K562 (cell line): ENCODE data around the gene GPR137C. TPM values are rescaled to one million over a fixed set of nuclear protein-coding genes. Genes with fewer than 3 reads are reported as not detected.

Experiments
- ATAC-seq: fragments of 200-7000 bp; cut with Tn5 transposase; 3 replicates; pipeline ENCODE4 v1.9.1; 2020; ENCODE audit warnings: moderate library complexity
- BruUV-seq: library from RNA; stranded (reverse); fragments of 400-500 nt; replicated peaks from 2 replicates; lab custom pipeline; 2021; lab: Mats Ljungman, UMichigan
- CTCF ChIA-PET: fragments of 300-600 bp; formaldehyde crosslinking; extraction: SDS; loops from one replicate; lab custom pipeline; 2021; ENCODE audit warnings: low intra/inter-chr PET ratio; lab: Yijun Ruan, JAX
- POLR2A ChIA-PET: fragments of 300-600, 350-650 bp; sonication (Branson Sonifier 250); formaldehyde crosslinking; extraction: SDS; loops from one replicate; lab custom pipeline; 2021; ENCODE audit warnings: antibody characterized with exemption, inconsistent platforms; lab: Yijun Ruan, JAX
- DNase-seq, 4 experiments: peaks; one replicate each; pipeline versions ENCODE4 v3.0.0 to v3.0.0-alpha.2; 2011 to 2018; ENCODE audit warnings: low spot score in 3 of 4, mixed read lengths in 3 of 4; ENCODE audit errors: extremely low read depth in 1 of 4
- FAIRE-seq: peaks from 2 replicates; lab custom pipeline; 2011; peaks lifted over from hg19 to GRCh38; lab: Jason Lieb, UNC
- H2AFZ ChIP-seq: 2 replicates; pipeline ENCODE4 v1.6.0; 2011; ENCODE audit warnings: low read depth, low read length, control low read depth, inconsistent platforms
- H3K27ac ChIP-seq: fragments of 200-600 bp; 3 replicates; pipeline ENCODE4 v1.8.0; 2011; ENCODE audit warnings: low read depth, mild to moderate bottlenecking, control low read depth, inconsistent platforms, low read length, moderate library complexity, mixed read lengths; ENCODE audit errors: extremely low read depth
- H3K27me3 ChIP-seq, 2 experiments: fragments of 300-600 bp in 1 of 2; 2 replicates in 1 of 2; 3 replicates in 1 of 2; pipeline versions ENCODE4 v1.6.0 to v1.8.0; 2011; ENCODE audit warnings: inconsistent platforms in 2 of 2, low read length in 2 of 2, mild to moderate bottlenecking in 1 of 2, mixed read lengths in 1 of 2, moderate library complexity in 1 of 2; ENCODE audit not compliant: control insufficient read depth in 2 of 2, insufficient read depth in 2 of 2
- H3K36me3 ChIP-seq: fragments of 300-600 bp; 3 replicates; pipeline ENCODE4 v1.8.0; 2011; ENCODE audit warnings: mild to moderate bottlenecking, low read length, inconsistent platforms; ENCODE audit not compliant: control insufficient read depth, insufficient read depth
- H3K4me1 ChIP-seq, 2 experiments: fragments of 200-600 bp in 1 of 2; replicated peaks in 1 of 2; 2 replicates in 1 of 2; 3 replicates in 1 of 2; pipeline versions ENCODE4 v1.5.1 to v1.8.0; 2011; ENCODE audit warnings: inconsistent platforms in 2 of 2, low read length in 2 of 2, mild to moderate bottlenecking in 1 of 2, mixed read lengths in 1 of 2, moderate library complexity in 1 of 2; ENCODE audit not compliant: control insufficient read depth in 2 of 2, insufficient read depth in 2 of 2
- H3K4me2 ChIP-seq: 2 replicates; pipeline ENCODE4 v1.6.1; 2011; ENCODE audit warnings: low read length, control low read depth, inconsistent platforms, mixed read lengths; ENCODE audit not compliant: insufficient read depth
- H3K4me3 ChIP-seq: fragments of 200-600 bp; sonication (generic), shearing (Covaris generic); 2 replicates; pipeline ENCODE4 v1.5.1; 2016; ENCODE audit warnings: control low read depth, inconsistent platforms
- H3K79me2 ChIP-seq: fragments of 200-600 bp; 3 replicates; pipeline ENCODE4 v1.8.0; 2011; ENCODE audit warnings: low read length, inconsistent platforms; ENCODE audit not compliant: control insufficient read depth, insufficient read depth
- H3K9ac ChIP-seq, 2 experiments: 2 replicates each; pipeline versions ENCODE4 v1.6.0 to v1.6.1; 2011; ENCODE audit warnings: low read depth in 2 of 2, low read length in 2 of 2, control low read depth in 1 of 2, inconsistent platforms in 1 of 2, mild to moderate bottlenecking in 1 of 2, mixed read lengths in 1 of 2; ENCODE audit not compliant: insufficient read depth in 1 of 2
- H3K9me1 ChIP-seq: one replicate; pipeline ENCODE4 v1.6.0; 2011; ENCODE audit warnings: inconsistent platforms, mild to moderate bottlenecking, low read length, moderate library complexity; ENCODE audit not compliant: control insufficient read depth, insufficient read depth
- H3K9me3 ChIP-seq: replicated peaks from 2 replicates; pipeline ENCODE4 v1.5.1; 2011; ENCODE audit warnings: low read depth, low read length, inconsistent platforms; ENCODE audit not compliant: control insufficient read depth, insufficient read depth
- H4K20me1 ChIP-seq: replicated peaks from 2 replicates; pipeline ENCODE4 v1.6.1; 2011; ENCODE audit warnings: low read length, inconsistent platforms, mixed read lengths; ENCODE audit not compliant: control insufficient read depth, insufficient read depth
- GTF2F1 ChIP-seq: IDR thresholded peaks from 2 replicates; pipeline ENCODE4 v1.6.1; 2011; ENCODE audit warnings: low read depth, low read length, improper control_type of control experiment
- KHSRP ChIP-seq: fragments of 450-650 bp; IDR thresholded peaks from 2 replicates; pipeline ENCODE4 v1.6.1; 2017
- NR2C1 ChIP-seq, 2 experiments: fragments of 450-650 bp; IDR thresholded peaks; 2 replicates each; pipeline ENCODE4 v1.6.1; 2017; ENCODE audit warnings: mild to moderate bottlenecking in 2 of 2, antibody characterized with exemption in 1 of 2, inconsistent platforms in 1 of 2, missing compliant biosample characterization in 1 of 2, missing genetic modification characterization in 1 of 2
- NR2C2 ChIP-seq, 2 experiments: fragments of 200-800 bp in 1 of 2; sonication (Bioruptor generic) in 1 of 2; sonication (generic) in 1 of 2; formaldehyde crosslinking in 1 of 2; IDR thresholded peaks; 2 replicates each; pipeline versions ENCODE4 v1.6.1 to v1.8.0; 2016 to 2022; ENCODE audit warnings: mild to moderate bottlenecking in 1 of 2, missing compliant biosample characterization in 1 of 2, missing genetic modification characterization in 1 of 2, missing genetic modification reagents in 1 of 2
- POLR3G ChIP-seq: IDR thresholded peaks from 2 replicates; pipeline ENCODE4 v1.6.1; 2011; ENCODE audit not compliant: insufficient read length, insufficient replicate concordance; ENCODE audit errors: extremely low read depth
- SIRT6 ChIP-seq: IDR thresholded peaks from one replicate; pipeline ENCODE4 v1.6.1; 2012; ENCODE audit warnings: low read depth, mild to moderate bottlenecking, control low read depth, inconsistent platforms, low read length, moderate library complexity
- TAF1 ChIP-seq: IDR thresholded peaks from 2 replicates; pipeline ENCODE4 v1.6.1; 2011; ENCODE audit warnings: mild to moderate bottlenecking, low read length, moderate library complexity; ENCODE audit not compliant: insufficient read depth, control insufficient read depth, severe bottlenecking; ENCODE audit errors: extremely low read depth
- WGBS: fragments of 100-300 bp; shearing (Covaris generic); methylation state at CpG from one replicate; pipeline ENCODE4 v1.1.6; 2016; ENCODE audit warnings: low coverage, mixed read lengths; ENCODE audit not compliant: insufficient coverage; ENCODE audit errors: missing lambda C conversion rate; 5-methylcytosine and 5-hydroxymethylcytosine counted together
- in situ Hi-C: fragments of 300-500 bp; cut with MboI; formaldehyde crosslinking; loops from 4 replicates; pipeline ENCODE4 v1.15.0; 2018; ENCODE audit warnings: inconsistent platforms, mixed read lengths
- intact Hi-C: fragments of 100-400 bp; cut with micrococcal nuclease; formaldehyde crosslinking; loops from 2 replicates; pipeline ENCODE4 v1.14.2; 2022
- polyA plus RNA-seq, 8 experiments: library from polyadenylated mRNA; depleted of rRNA in 4 of 8; stranded (reverse) in 5 of 8; unstranded in 3 of 8; fragments of >200 nt; fragmentation: Nextera tagmentation in 2 of 8; fragmentation: Illumina TruSeq in 1 of 8; extraction: Ambion mirVana in 2 of 8; extraction: Trizol in 1 of 8; gene quantifications; 2 replicates each; pipeline versions ENCODE4 v1.2.1 to v1.2.3, GENCODE V29; 2011 to 2014; ENCODE audit warnings: inconsistent platforms in 1 of 8, missing spikeins in 1 of 8
- total RNA-seq, 7 experiments: library from RNA; depleted of rRNA in 6 of 7; stranded (reverse); fragments of >200 nt in 6 of 7; fragmentation: Illumina TruSeq in 2 of 7; extraction: Trizol in 2 of 7; gene quantifications; 2 replicates each; pipeline versions ENCODE4 v1.2.1 to v1.2.3, GENCODE V29; 2011 to 2021; ENCODE audit warnings: low replicate concordance in 1 of 7
- TF ChIP-seq, protein P1 (sequence below), 2 experiments: IDR thresholded peaks; 2 replicates each; pipeline ENCODE4 v1.6.1; 2011; ENCODE audit warnings: borderline replicate concordance in 1 of 2, control low read depth in 1 of 2, low read depth in 1 of 2, low read length in 1 of 2, mild to moderate bottlenecking in 1 of 2, mixed read lengths in 1 of 2, moderate library complexity in 1 of 2; ENCODE audit not compliant: insufficient read depth in 1 of 2, insufficient read length in 1 of 2, poor library complexity in 1 of 2, severe bottlenecking in 1 of 2; ENCODE audit errors: extremely low read depth in 1 of 2
- TF ChIP-seq, protein P2 (sequence below): fragments of 250-450 bp; sonication (Bioruptor Pico); IDR thresholded peaks from 2 replicates; pipeline ENCODE4 v1.4.0; 2020; ENCODE audit warnings: mild to moderate bottlenecking, moderate library complexity

The GPR137C gene
- total and polyA plus RNA-seq, 9 of the 15 experiments (the other 6 are each of a cell fraction or from before 2014, with no cell fraction given) = 0.03 to 0.31 (median 0.06) TPM; not detected in 4

DNA sequence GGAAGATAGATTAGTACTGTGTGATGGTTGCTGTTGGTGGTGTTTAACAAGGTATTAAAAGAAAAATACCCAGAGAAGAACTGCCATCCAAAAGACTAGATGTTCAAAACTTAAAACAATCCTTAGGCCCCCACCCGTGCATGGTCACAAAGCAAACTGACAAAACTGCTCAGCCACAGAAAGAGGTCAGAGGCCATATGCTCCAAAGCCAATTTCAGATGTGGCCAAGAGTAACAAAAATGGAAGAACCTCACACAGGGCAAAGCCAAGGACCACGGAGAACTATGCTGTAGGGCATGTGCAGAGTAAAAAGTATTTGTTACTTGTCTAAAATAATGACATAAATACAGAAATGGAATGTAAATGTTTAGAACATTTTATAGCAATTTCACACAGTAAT, 5.6 kb upstream of the GPR137C start:
- no peak for TF ChIP-seq NR2C2 (CRISPR knock-in tag; IDR thresholded peaks at IDR 0.05)
- TF ChIP-seq NR2C2 (tag; IDR thresholded peaks at IDR 0.05) = peak; percentile 55; the same call in 1 of the 2 replicates
- no peak for TF ChIP-seq GTF2F1
- peak; percentile 54 for TF ChIP-seq NR2C1 (IDR thresholded peaks at IDR 0.05)
- peak; percentile 58 for TF ChIP-seq NR2C1 (tag; IDR thresholded peaks at IDR 0.05)
- TF ChIP-seq SIRT6 = no peak
- TF ChIP-seq, all 486 proteins: peak for 2
- in situ Hi-C loops = no loop called here
- ChIA-PET POLR2A (interaction anchor here (1.0 to 1.1 kb wide), 2 partner anchors 10 to 11 kb away, joined by 3 read pairs; no protein-coding TSS in a partner anchor), CTCF (no interaction called here)
- Histone ChIP-seq H3K4me1 (peaks cover under 1 to 27% of the 10 kb centered on the region in 2 experiments; a peak in 4 of 5 replicates), H3K9me1 (no peaks in the 10 kb centered on the region), H3K4me3 (no peak overlapping the region), H4K20me1 (no peaks in the 10 kb centered on the region), H3K79me2 (peaks cover 57% of the 10 kb centered on the region), H3K27me3 (no peaks in the 10 kb centered on the region), H3K9ac (peak overlapping the region in 1 of 2 experiments; percentile 61; a peak in 1 of 4 replicates), H3K27ac (peak overlapping the region; percentile 53), H2AFZ (peak overlapping the region; percentile 73), H3K36me3 (no peaks in the 10 kb centered on the region; the same call in 2 of the 3 replicates), H3K9me3 (no peaks in the 10 kb centered on the region; the same call in 1 of the 2 replicates), H3K4me2 (peak overlapping the region; percentile 57)
- WGBS = 0% methylated on average over 2 of the region's 2 CpGs
- no TSS peak for BruUV-seq
- FAIRE-seq = peak; percentile 44
- DNase-seq = peak in 2 of 4 experiments; percentile 9 to 47
- intact Hi-C loops = no loop called here
- ATAC-seq = peak; percentile 52

DNA sequence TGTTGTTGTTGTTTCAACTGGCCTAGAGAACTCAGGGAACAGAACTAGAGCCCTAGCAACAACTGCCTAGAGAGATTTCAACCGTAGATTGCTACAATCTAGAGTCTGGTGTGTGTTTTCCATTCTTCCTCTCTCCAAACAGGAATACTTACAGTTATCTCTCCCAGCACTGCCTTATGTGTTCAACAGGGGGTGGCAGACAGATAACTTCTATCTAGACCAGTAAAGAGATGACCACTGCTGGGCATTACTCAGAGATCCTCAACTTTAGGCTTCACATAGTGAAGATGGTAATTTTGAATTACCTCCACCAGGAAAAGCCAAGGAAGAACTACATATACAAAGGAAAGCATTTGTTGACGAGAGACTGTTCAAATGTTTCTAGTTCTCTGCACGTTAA, 5.1 kb upstream of the GPR137C start:
- ChIA-PET CTCF (no interaction called here), POLR2A (no interaction called here)
- Histone ChIP-seq H3K4me2 (peak overlapping the region; percentile 46), H3K9ac (peak overlapping the region in 1 of 2 experiments; percentile 61; a peak in 1 of 4 replicates), H3K27ac (peak overlapping the region; percentile 53), H3K36me3 (no peaks in the 10 kb centered on the region; the same call in 2 of the 3 replicates), H2AFZ (peak overlapping the region; percentile 73), H3K4me1 (peaks cover 3 to 27% of the 10 kb centered on the region in 2 experiments; a peak in 4 of 5 replicates), H3K4me3 (no peak overlapping the region), H3K9me3 (no peaks in the 10 kb centered on the region; the same call in 1 of the 2 replicates), H3K79me2 (peaks cover 58% of the 10 kb centered on the region), H4K20me1 (no peaks in the 10 kb centered on the region), H3K9me1 (no peaks in the 10 kb centered on the region), H3K27me3 (no peaks in the 10 kb centered on the region)
- 7% methylated on average over 3 of the region's 3 CpGs for WGBS
- DNase-seq (peak; percentile 7 to 62 (median 29)), ATAC-seq (peak; percentile 14), FAIRE-seq (peak; percentile 70)
- BruUV-seq = no TSS peak
- intact Hi-C loops = no loop called here
- in situ Hi-C loops = no loop called here
- TF ChIP-seq, protein P1, sequence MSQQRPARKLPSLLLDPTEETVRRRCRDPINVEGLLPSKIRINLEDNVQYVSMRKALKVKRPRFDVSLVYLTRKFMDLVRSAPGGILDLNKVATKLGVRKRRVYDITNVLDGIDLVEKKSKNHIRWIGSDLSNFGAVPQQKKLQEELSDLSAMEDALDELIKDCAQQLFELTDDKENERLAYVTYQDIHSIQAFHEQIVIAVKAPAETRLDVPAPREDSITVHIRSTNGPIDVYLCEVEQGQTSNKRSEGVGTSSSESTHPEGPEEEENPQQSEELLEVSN (IDR thresholded peaks at IDR 0.05; ENCODE audit: borderline replicate concordance in 1 of 2, extremely low read depth in 1 of 2, insufficient read depth in 1 of 2, insufficient read length in 1 of 2, low read depth in 1 of 2, low read length in 1 of 2, poor library complexity in 1 of 2, severe bottlenecking in 1 of 2) = no peak
- TF ChIP-seq, protein P2, sequence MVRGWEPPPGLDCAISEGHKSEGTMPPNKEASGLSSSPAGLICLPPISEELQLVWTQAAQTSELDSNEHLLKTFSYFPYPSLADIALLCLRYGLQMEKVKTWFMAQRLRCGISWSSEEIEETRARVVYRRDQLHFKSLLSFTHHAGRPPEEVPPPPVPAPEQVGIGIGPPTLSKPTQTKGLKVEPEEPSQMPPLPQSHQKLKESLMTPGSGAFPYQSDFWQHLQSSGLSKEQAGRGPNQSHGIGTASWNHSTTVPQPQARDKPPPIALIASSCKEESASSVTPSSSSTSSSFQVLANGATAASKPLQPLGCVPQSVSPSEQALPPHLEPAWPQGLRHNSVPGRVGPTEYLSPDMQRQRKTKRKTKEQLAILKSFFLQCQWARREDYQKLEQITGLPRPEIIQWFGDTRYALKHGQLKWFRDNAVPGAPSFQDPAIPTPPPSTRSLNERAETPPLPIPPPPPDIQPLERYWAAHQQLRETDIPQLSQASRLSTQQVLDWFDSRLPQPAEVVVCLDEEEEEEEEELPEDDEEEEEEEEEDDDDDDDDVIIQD = no peak
- TF ChIP-seq TAF1 (no peak), KHSRP (no peak), POLR3G (no peak)
